Caco-2 (cell line): ENCODE data around the gene RBM4. TPM values are rescaled to one million over a fixed set of nuclear protein-coding genes. Genes with fewer than 3 reads are reported as not detected.

Experiments used
- BruUV-seq: library from RNA; stranded (reverse); fragments of 400-500 nt; replicated peaks from 2 replicates; lab custom pipeline; 2021; lab: Mats Ljungman, UMichigan
- CTCF ChIA-PET: fragments of 300-600 bp; sonication (Branson Sonifier 250); formaldehyde crosslinking; loops from one replicate; lab custom pipeline; 2022; ENCODE audit warnings: antibody characterized with exemption; lab: Charles Lee
- POLR2A ChIA-PET: fragments of 300-600 bp; sonication (Branson Sonifier 250); formaldehyde crosslinking; loops from one replicate; lab custom pipeline; 2022; ENCODE audit warnings: antibody characterized with exemption; lab: Charles Lee
- DNase-seq, 2 experiments: peaks; one replicate each; pipeline versions ENCODE4 v3.0.0 to v3.0.0-alpha.2; 2020 to 2022
- H3K27me3 ChIP-seq: replicated peaks from 2 replicates; pipeline ENCODE4 v1.6.0; 2011; ENCODE audit warnings: low read length; ENCODE audit not compliant: control insufficient read depth, insufficient read depth
- H3K36me3 ChIP-seq: 2 replicates; pipeline ENCODE4 v1.5.1; 2011; ENCODE audit warnings: low read length; ENCODE audit not compliant: control insufficient read depth, insufficient read depth
- H3K4me1 ChIP-seq: fragments of 250-450 bp; sonication (Bioruptor Pico); 2 replicates; pipeline ENCODE4 v1.5.1; 2020; ENCODE audit warnings: mild to moderate bottlenecking
- H3K4me3 ChIP-seq: 2 replicates; pipeline ENCODE4 v1.5.1; 2011; ENCODE audit warnings: low read depth, mild to moderate bottlenecking, control low read depth, low read length
- H3K9me3 ChIP-seq: fragments of 250-450 bp; sonication (Bioruptor Pico); 2 replicates; pipeline ENCODE4 v1.5.1; 2020; ENCODE audit warnings: mild to moderate bottlenecking, moderate library complexity
- H3K27ac Mint-ChIP-seq: one replicate; pipeline ENCODE4 v1.8.0; 2022; ENCODE audit warnings: mixed read lengths; ENCODE audit not compliant: unreplicated experiment
- H3K27me3 Mint-ChIP-seq: one replicate; pipeline ENCODE4 v1.8.0; 2022; ENCODE audit warnings: mixed read lengths; ENCODE audit not compliant: insufficient read depth, unreplicated experiment
- H3K36me3 Mint-ChIP-seq: one replicate; pipeline ENCODE4 v1.8.0; 2022; ENCODE audit warnings: mild to moderate bottlenecking, mixed read lengths; ENCODE audit not compliant: insufficient read depth, unreplicated experiment
- H3K4me1 Mint-ChIP-seq: one replicate; pipeline ENCODE4 v1.8.0; 2022; ENCODE audit warnings: low read depth, mixed read lengths; ENCODE audit not compliant: unreplicated experiment
- H3K4me3 Mint-ChIP-seq: one replicate; pipeline ENCODE4 v1.8.0; 2022; ENCODE audit warnings: mild to moderate bottlenecking, moderate library complexity, mixed read lengths; ENCODE audit not compliant: unreplicated experiment
- H3K9me3 Mint-ChIP-seq: one replicate; pipeline ENCODE4 v1.8.0; 2022; ENCODE audit warnings: mixed read lengths; ENCODE audit not compliant: unreplicated experiment
- CTCF ChIP-seq, 2 experiments: fragments of 200-600 bp in 1 of 2; IDR thresholded peaks; 1 replicate in 1 of 2; 2 replicates in 1 of 2; pipeline versions ENCODE4 v1.5.1 to v1.8.0; 2011 to 2022; ENCODE audit warnings: antibody characterized with exemption in 1 of 2, control low read depth in 1 of 2, inconsistent platforms in 1 of 2, low read depth in 1 of 2, low read length in 1 of 2, mild to moderate bottlenecking in 1 of 2, moderate library complexity in 1 of 2; ENCODE audit not compliant: insufficient read depth in 1 of 2, severe bottlenecking in 1 of 2, unreplicated experiment in 1 of 2
- intact Hi-C: fragments of 100-400 bp; cut with micrococcal nuclease; formaldehyde crosslinking; loops from one replicate; pipeline ENCODE4 v1.10.0; 2022; ENCODE audit not compliant: unreplicated experiment
- total RNA-seq: library from RNA; stranded (reverse); gene quantifications from 2 replicates; pipeline ENCODE4 v1.2.3, GENCODE V29; 2022

The RBM4 gene
- total RNA-seq, 1 experiment from 2014 or later, result 257 TPM

- H3K9me3 ChIP-seq, result no peaks in the 10 kb centered on the region
- H3K4me1 Mint-ChIP-seq, result no peaks in the 10 kb centered on the region
Observed at GRCh38 chr11:66625752-66626149, 12.8 kb upstream of the RBM4 start.

GRCh38 chr11:66626382-66626781 lies 12.1 kb upstream of the RBM4 start:
- Mint-ChIP-seq H3K27me3 (no peaks in the 10 kb centered on the region), H3K27ac (no peak overlapping the region), H3K36me3 (peaks cover 98% of the 10 kb centered on the region), H3K4me3 (no peak overlapping the region), H3K4me1 (no peaks in the 10 kb centered on the region), H3K9me3 (no peaks in the 10 kb centered on the region)
- no peak for DNase-seq
- intact Hi-C loops, result no loop called here
- Histone ChIP-seq H3K36me3 (peaks cover 23% of the 10 kb centered on the region), H3K9me3 (no peaks in the 10 kb centered on the region), H3K27me3 (no peaks in the 10 kb centered on the region), H3K4me1 (no peaks in the 10 kb centered on the region), H3K4me3 (no peak overlapping the region)
- no TSS peak for BruUV-seq
- ChIA-PET CTCF (no interaction called here), POLR2A (interaction anchor here (2.3 kb wide), 1 partner anchor 10 kb away, joined by 17 read pairs; the partner anchor contains the start of gene RBM14)
- no peak for TF ChIP-seq CTCF (IDR thresholded peaks at IDR 0.05; ENCODE audit: insufficient read depth in 1 of 2, low read depth in 1 of 2, low read length in 1 of 2, severe bottlenecking in 1 of 2, unreplicated experiment in 1 of 2)

More at GRCh38 chr11:66625752-66626149, 12.8 kb upstream of the RBM4 start:
- Mint-ChIP-seq H3K36me3 (peaks cover 98% of the 10 kb centered on the region), H3K4me3 (no peak overlapping the region), H3K27ac (no peak overlapping the region), H3K9me3 (no peaks in the 10 kb centered on the region), H3K27me3 (no peaks in the 10 kb centered on the region)
- no peaks in the 10 kb centered on the region for H3K27me3 ChIP-seq
- CTCF ChIA-PET, result no interaction called here
- TF ChIP-seq CTCF (IDR thresholded peaks at IDR 0.05; ENCODE audit: insufficient read depth in 1 of 2, low read depth in 1 of 2, low read length in 1 of 2, severe bottlenecking in 1 of 2, unreplicated experiment in 1 of 2), result no peak
- DNase-seq, result no peak
- no TSS peak for BruUV-seq
- intact Hi-C loops, result no loop called here
- H3K4me3 ChIP-seq, result no peak overlapping the region
- H3K4me1 ChIP-seq, result no peaks in the 10 kb centered on the region
- POLR2A ChIA-PET, result interaction anchor here (0.6 to 2.3 kb wide), 3 partner anchors 9 to 48 kb away, joined by 4 to 17 read pairs (median 14); partner anchors contain the start of genes RBM14 and RBM4
- peaks cover 23% of the 10 kb centered on the region for H3K36me3 ChIP-seq

DNA sequence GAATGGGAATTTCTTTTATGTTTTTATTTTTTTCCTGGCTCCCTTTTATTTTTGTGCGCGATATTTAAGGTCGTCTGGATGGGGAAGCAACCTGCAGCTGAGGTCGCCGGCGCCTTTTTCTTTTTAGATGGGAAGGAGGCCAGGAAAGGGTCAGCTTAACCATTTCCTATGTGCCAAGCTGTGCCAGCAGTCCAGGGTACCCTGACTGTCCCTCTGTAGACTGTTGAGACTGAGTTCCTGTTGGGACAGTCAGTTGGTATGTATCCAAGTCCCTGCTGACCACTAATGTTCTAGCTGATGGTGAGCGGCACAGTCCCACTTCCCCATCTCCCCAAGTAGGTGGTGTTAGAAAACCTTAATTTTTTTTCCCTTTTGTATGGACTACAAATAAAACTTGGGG lies 11.6 kb upstream of the RBM4 start:
- ChIA-PET CTCF (no interaction called here), POLR2A (interaction anchor here (1.1 to 2.5 kb wide), 3 partner anchors 10 to 12 kb away, joined by 3 to 31 read pairs (median 6); partner anchors contain the start of genes RBM14 and RBM4)
- intact Hi-C loops, result no loop called here
- Histone ChIP-seq H3K36me3 (peaks cover 24% of the 10 kb centered on the region), H3K4me1 (no peaks in the 10 kb centered on the region), H3K9me3 (no peaks in the 10 kb centered on the region), H3K27me3 (no peaks in the 10 kb centered on the region), H3K4me3 (no peak overlapping the region)
- DNase-seq, result no peak
- H3K27ac Mint-ChIP-seq, result no peak overlapping the region
- H3K4me1 Mint-ChIP-seq, result no peaks in the 10 kb centered on the region
- H3K4me3 Mint-ChIP-seq, result no peak overlapping the region
- H3K9me3 Mint-ChIP-seq, result no peaks in the 10 kb centered on the region
- no TSS peak for BruUV-seq
- H3K27me3 Mint-ChIP-seq, result no peaks in the 10 kb centered on the region
- H3K36me3 Mint-ChIP-seq, result peaks cover 98% of the 10 kb centered on the region
- TF ChIP-seq CTCF (IDR thresholded peaks at IDR 0.05; ENCODE audit: insufficient read depth in 1 of 2, low read depth in 1 of 2, low read length in 1 of 2, severe bottlenecking in 1 of 2, unreplicated experiment in 1 of 2), result no peak
